Endometrial microvascular endothelial cells (primary cell): ENCODE measurements around the gene CPA2. TPM values are rescaled to one million over a fixed set of nuclear protein-coding genes. Genes with fewer than 3 reads are reported as not detected.

Source experiments
- in situ Hi-C: cut with HindIII; loops from 2 replicates; pipeline ENCODE4 v1.10.0; 2017; ENCODE audit warnings: low sequenced_read_pairs, low pct_unique_long_range_greater_than_20kb; ENCODE audit errors: inconsistent ontology term
- total RNA-seq: library from RNA; depleted of rRNA; stranded (reverse); fragments of >200 nt; gene quantifications from one replicate; pipeline ENCODE4 v1.2.3, GENCODE V29; 2015; ENCODE audit errors: inconsistent ontology term

CPA2 gene
- total RNA-seq, 1 donor from 2014 or later = not detected

DNA sequence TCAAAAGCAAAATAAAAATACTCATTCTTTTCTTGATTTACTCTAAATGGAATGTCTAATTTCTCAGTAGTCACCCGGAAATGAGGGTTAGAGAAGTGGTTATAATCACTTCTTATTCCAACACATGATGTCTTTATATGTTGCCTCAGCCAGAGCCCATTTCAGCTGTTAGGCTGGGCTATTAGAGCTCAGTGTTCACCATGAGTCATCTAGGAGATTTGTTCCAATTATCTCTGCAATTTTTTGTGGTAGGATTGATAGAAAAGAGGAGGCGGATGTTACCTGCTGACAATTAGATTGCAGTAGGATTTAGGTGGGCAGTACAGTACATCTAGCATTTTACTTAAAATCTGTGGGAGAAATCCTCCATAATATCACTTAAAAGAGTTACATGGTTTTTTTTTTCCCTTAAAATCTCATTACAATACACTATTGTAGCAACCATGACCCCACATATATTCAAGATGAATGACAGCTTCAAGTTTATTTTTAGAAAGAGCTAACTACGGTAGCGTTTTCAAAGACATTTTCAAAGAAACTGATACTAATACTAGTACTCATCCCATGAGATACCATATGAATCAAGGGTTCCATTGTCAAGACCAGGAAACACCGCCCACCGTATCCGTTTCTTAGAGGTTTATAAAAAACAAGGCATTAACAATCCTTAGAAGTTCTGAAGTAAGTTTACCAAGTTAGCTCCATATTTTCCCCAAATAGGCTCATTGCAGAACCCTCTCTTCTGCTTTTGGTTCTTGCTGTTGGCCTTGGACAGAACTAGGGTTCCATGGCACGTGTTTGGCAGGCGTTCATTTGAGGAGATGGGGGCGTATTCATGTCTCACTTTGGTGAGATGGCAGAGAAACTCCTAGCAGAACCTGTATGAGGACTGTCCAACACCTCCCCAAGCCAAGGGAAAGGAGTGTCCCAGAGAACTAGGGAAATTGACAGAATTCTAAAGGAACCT lies 10.4 kb downstream of the CPA2 start:
- in situ Hi-C loops = no loop called here

GRCh38 chr7:130277763-130278643 lies 11.3 kb downstream of the CPA2 start:
- in situ Hi-C loops = no loop called here

GRCh38 chr7:130278860-130279259 lies 12.2 kb downstream of the CPA2 start:
- in situ Hi-C loops = no loop called here

DNA sequence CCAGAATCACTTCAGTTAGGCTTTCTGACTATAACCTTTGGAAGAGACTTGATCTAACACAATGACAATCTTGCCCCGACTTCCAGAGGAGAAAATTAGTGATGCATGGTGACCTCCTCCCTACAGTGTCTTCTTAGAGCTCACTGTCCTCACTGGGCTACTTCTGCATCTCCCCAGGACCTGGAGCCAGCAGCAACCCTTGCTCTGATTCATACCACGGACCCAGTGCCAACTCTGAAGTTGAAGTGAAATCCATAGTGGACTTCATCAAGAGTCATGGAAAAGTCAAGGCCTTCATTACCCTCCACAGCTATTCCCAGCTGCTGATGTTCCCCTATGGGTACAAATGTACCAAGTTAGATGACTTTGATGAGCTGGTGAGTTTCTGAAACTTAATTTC lies 12.6 kb downstream of the CPA2 start:
- in situ Hi-C loops = no loop called here

DNA sequence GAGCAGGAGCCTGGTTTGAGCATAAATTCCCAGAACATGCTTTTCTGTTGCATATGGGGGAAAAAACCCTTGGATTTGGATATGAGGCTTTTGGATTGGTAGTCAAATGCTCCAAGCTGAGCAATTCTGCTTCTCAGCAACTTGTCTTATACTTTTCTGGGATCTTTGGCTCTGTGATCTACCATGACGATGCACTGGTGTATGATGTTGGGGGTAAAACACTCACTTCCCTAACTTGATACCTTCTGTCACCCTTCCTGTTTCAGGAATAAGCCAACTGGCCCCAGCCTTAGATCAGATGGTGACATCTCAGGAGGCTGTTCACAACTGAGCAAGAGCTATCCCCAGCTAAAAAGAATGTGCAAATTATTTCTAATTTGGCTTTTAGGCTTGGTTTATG lies 13.2 kb downstream of the CPA2 start:
- in situ Hi-C loops = no loop called here

GRCh38 chr7:130281260-130281659 lies 14.6 kb downstream of the CPA2 start:
- in situ Hi-C loops = no loop called here

GRCh38 chr7:130286881-130287280 lies 20.2 kb downstream of the CPA2 start:
- in situ Hi-C loops = no loop called here

- in situ Hi-C loops = no loop called here
Measured at GRCh38 chr7:130288168-130288567, 21.5 kb downstream of the CPA2 start.

DNA sequence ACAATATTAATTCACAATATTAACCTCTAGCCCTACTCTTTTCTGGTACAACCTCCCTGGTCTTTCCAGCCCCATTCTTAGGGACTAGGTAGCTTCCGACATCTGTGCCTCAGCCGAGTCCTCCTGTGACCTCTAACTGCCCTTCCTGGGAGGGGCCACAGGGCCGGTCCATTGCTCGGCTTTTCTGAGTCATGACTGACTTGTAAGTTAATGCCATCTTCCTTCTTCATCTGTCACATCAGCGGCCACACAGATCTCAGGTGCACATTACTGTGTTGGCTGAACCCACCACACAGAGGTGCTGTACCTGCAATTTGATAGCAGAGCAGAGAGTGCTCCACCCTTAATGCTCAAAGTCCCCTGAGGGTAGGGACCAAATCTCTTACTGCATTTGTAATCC lies 22.2 kb downstream of the CPA2 start:
- in situ Hi-C loops = no loop called here

GRCh38 chr7:130289478-130289877 lies 22.8 kb downstream of the CPA2 start:
- in situ Hi-C loops = no loop called here

DNA sequence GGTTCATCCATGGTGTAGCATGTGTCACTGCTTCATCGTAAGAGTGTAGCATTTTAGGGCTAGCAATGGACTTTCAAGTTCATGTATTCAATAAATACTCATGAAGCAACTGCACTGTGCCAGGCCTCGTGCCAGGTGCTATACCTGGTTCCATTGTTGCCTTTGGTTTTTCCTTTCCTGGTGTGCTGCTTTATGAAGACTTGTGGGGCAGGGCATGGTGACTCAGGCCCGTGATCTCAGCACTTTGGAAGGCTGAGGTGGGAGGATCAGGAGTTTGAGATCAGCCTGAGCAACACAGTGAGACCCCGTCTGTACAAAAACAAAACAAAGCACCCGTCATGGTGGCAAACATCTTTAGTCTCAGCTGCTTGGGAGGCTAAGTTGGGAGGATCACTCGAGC lies 24.1 kb downstream of the CPA2 start:
- in situ Hi-C loops = no loop called here

GRCh38 chr7:130292682-130293257 lies 26.1 kb downstream of the CPA2 start, which contains the start of gene CPA4:
Gene CPA4, plus strand, starts transcription at chr7:130293161. Its CDS starts 20 bp downstream, at chr7:130293181.
- in situ Hi-C loops = no loop called here

DNA sequence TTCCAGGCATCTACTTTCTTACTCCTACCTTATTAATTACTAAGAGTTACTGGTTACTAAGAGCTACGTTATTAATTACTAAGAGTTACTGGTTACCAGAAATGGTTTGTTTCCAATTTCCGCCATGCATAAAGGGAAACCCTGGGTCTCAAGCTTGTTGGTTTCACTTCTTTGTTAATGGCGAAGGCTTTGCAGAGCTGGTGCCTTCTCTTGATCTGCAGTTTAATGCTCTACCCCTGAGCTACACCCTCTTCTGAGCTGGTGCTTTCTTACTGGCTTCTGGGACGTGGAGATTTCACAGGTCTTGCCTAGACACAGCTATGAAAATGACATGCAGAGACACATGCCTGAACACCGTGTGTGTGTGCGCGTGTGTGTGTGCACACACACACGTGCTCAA lies 26.9 kb downstream of the CPA2 start:
- in situ Hi-C loops = no loop called here

- in situ Hi-C loops = no loop called here
Measured at GRCh38 chr7:130294314-130294713, 27.7 kb downstream of the CPA2 start.

DNA sequence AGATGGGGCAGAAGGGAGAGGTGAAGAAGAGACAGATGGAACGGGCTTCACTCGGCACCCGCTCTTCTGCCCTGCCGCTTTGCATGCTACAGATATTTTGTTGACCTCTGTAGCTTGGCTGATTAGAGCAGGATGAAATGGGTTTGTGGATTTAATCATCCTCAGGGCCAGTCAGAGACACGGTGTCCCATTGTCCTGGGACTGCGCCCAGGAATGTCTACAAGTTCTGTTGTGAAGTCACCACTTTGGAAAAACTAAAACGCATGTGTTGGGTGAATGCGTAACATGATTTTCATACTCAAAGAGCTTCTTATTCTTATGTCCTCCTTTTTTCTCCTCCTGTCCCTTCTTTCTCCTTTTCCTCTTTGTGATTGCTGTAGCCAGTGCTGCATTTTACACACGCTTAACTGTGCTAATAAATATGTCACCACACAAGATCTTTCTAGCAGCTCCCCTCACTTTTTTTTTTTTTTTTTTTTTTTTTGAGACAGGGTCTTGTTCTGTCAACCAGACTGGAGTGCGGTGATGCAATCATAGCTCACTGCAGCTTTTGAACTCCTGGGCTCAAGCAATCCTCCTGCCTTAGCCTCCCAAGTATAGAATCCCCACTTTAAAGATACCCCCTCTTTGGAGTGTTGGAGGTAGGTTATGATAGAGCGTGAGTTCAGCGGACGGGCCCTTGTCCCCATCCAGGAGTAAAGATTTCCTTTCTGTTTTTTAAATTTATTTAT lies 29.7 kb downstream of the CPA2 start:
- in situ Hi-C loops = no loop called here

DNA sequence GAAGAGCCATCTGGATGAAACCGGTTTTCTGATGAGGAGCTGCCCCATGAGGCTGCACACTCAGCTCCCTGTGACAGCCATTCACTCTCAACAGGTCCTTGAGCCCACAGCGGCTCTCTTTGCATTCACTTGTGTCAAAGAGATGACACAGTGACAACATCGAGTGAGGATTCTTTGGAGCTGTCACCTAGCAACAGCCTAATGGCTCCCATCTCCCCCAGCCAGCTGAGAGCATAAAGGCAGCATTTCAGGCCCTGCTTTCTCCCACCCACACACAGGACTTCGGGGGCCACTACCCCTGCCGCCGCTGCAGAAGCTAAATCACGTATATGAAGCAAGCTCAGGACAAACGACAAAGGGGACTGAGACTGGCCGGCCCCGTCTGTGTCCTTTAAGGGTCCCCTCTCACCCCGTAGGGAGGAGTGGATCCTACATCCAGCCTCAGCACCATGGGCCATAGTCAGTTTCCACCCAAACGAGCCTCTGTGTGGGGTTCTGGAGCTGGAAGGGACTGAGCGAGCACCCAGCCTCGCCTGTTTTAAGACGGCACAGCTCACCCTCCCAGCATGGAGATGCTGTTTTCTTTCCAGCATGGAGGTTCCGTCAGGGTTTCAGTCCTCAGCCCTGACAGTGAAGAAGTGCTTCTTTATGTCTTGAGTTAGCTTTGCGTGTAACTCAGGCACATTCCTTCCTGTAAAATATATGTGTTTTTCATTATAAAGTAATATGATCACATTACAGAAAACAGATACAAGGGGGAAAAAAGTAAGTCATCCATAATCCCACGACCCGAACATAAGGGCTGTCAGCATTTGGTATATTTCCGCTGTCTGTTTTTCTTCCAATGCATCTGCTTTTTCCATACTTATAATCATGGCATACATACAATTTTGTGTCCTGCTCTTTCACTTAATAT lies 31.2 kb downstream of the CPA2 start:
- in situ Hi-C loops = no loop called here

GRCh38 chr7:130298544-130299326 lies 32.1 kb downstream of the CPA2 start:
- in situ Hi-C loops = no loop called here
